Fibroblast of peridontal ligament (primary cell): ENCODE data around the gene TMCO6.
"Not testable (repeated sequence)": the region's sequence is repeated elsewhere in the genome, so short reads cannot be mapped to it uniquely, and the experiment has no call there.

Experiments used
- DNase-seq: peaks from one replicate; pipeline ENCODE4 v3.0.0-alpha.2; 2010; ENCODE audit errors: extremely low read depth

TMCO6 gene

DNA sequence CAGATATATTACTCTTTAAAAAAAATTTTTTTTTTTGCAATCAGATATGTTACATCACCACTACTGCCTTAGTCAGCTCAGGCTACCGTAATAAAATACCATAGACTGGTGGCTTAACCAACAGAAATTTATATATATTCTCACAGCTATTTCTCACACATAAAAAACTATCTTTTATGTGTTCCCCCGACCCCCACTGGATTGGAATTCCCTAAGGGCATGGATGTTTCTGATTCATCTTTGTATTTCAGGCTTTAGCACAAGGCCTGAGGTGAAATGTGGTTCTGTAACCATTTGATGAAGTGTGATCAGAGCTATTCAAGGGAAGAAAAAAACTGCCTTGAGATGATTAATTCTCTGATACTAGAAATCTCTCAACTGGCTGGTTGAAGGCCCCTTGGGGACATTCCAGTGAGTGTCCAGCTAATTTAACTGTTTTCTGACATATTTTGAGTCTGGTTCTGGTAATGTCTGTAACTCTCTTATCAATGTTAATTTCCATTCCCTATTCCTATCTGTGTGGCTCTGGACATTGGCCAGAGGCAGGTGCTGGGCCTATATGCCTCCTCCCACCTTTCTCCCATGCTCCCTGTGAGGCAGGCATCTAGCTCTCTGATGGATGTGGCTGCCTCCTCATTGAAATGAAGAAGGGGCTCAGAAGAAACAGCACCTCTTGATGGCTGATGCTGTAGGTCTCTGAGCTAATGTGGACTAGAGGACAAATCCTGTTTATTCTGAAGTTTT, 8.8 kb upstream of the TMCO6 start:
- DNase-seq = no peak

GRCh38 chr5:140631036-140631417, 8.2 kb upstream of the TMCO6 start:
- no peak for DNase-seq

GRCh38 chr5:140631831-140632365, 7.4 kb upstream of the TMCO6 start:
- no peak for DNase-seq

GRCh38 chr5:140632366-140633020, 6.8 kb upstream of the TMCO6 start:
- peak; percentile 36 for DNase-seq

DNA sequence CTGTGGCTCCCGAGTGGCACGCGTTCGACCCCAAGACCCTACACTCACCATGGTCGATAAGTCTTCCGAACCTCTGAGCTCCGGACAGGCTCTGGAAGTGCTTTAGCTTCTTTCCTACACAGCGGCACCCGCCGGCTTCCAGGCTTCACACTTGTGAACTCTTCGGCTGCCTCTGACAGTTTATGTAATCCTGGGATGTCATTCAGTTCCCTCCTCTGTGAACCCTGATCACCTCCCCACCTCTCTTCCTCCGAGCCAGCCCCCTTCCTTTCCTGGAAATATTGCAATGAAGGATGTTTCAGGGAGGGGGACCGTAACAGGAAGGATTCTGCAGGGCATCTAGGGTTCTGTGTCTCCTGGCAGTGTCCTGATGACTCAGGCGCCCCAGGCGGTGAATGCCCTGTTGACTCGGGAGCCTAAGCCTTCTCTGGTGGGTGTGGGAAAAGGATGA, 6.2 kb upstream of the TMCO6 start, which contains the start of gene CD14:
Gene CD14, minus strand, starts transcription at position 155 of the 451 bp plus-strand sequence. Its CDS starts 104 bp downstream, at position 51.
- DNase-seq = peak; percentile 34

DNA sequence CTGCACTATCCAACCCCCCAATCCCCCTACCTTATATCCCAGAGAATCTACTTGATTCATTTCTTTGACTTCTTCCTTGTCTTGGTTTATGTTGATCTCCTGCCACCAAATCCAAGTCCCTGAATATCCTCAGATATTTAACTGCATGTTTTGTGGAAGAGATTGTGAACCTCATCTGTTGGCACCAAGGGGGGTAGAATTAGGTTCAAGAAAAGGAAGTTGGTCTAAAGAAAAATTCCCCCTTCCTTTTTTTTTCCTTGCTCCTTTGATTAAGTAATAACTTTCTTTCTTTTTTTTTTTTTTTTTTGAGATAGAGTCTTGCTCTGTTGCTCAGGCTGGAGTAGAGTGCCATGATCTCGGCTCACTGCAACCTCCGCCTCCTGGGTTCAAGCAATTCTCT, 5.8 kb upstream of the TMCO6 start:
- no peak for DNase-seq

- no peak for DNase-seq
Measured at GRCh38 chr5:140634103-140634502, 5.1 kb upstream of the TMCO6 start.

GRCh38 chr5:140635291-140636257, 3.7 kb upstream of the TMCO6 start:
- DNase-seq = no peak

DNA sequence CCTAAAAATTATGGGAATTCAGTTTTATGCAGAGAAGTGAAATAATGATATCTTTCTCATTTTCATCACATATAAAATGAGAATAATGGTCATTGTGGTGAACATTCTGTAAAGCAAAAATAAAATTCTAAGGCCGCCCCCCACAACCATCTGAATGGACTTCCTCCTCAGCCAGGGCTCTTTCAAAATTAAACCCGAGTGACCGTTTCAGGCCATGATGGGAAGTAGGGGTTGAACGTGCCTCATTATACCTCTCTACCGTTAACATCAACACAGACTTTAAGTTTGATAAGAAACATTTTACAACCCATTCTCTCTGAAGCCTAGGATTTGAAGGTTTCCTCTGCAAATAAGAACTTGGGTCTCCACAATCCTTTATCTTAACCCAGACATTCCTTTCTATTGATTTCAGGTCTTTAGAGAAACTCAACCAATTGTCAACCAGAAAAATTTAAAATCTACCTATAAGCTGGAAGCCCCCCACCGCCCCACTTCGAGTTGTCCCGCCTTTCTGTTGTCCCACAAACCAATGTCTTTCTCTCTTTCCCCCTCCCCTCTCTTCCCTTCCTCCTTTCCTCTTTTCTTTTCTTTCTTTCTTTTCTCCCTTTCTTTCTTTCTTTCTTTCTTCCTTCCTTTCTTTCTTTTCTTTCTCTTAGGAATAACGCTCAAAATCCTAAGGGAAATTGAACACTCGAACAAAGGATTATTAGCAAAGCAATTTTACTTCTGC, 1.7 kb upstream of the TMCO6 start:
- DNase-seq = no peak

- not testable (repeated sequence) for DNase-seq
Measured at GRCh38 chr5:140638898-140639147, 428 bp upstream of the TMCO6 start.

GRCh38 chr5:140641716-140642115, 2.5 kb downstream of the TMCO6 start:
- DNase-seq = no peak

DNA sequence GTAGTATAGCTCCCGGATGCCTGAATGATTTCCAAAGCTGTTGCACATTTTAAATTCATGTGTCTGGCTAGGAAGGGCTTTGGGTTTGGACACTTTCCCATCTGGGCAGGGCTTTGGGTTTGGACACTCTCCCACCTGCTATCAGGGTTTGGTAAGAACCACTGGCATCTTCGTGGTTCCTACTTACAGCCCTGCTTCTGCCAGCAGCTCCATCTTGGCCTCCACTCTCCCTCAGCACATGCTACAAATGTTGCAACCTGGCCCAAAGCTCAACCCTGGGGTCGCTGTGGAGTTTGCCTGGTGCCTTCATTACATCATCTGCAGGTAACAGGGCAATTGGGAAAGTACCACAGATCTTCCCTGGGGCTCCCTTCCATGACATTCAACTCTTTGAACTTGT, 3.5 kb downstream of the TMCO6 start:
- DNase-seq = peak; percentile 94

- DNase-seq = peak; percentile 16
Measured at GRCh38 chr5:140647042-140647419, 7.8 kb downstream of the TMCO6 start.

- DNase-seq = no peak
Measured at GRCh38 chr5:140658870-140659269, 19.6 kb downstream of the TMCO6 start.

- DNase-seq = not testable (repeated sequence)
Measured at GRCh38 chr5:140660371-140660770, 21.1 kb downstream of the TMCO6 start.

DNA sequence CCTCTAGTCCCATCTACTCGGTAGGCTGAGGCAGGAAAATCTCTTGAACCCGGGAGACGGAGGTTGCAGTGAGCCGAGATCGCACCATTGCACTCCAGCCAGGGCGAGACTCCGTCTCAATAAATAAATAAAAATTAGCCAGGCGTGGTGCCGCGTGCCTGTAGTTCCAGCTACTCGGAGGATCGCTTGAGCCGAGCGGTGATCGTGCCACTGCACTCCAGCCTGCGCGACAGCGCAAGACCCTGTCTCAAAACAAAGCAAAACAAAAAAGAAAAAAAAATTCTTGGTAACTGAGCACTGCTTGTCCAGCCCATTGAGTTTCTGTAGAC, 24.7 kb downstream of the TMCO6 start:
- DNase-seq = no peak

- peak; percentile 83 for DNase-seq
Measured at GRCh38 chr5:140664359-140665119, 25.3 kb downstream of the TMCO6 start, which contains the start of gene WDR55. WDR55 (plus strand) TSS chr5:140664904; CDS start chr5:140664913, 9 bp downstream.

DNA sequence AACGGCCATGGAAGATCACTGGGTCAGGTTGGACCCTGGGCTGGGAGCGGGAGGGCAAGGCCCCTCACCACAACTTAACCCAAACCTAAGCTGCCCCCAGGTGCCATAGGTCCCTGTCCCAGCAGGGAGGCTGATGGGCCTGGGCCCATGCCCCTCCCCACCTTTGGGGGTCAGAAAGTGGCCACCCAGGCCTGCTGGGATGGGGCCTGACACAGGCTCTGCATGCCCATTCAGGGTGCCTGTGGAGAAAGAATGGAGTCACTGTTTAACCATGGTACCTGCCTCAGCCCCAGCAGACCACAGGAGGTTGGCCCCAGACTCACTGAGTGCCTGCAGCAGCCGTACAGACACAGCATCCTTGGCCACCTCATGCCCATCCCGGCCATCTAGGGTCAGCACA, 31.8 kb downstream of the TMCO6 start:
- DNase-seq = not testable (repeated sequence)

DNA sequence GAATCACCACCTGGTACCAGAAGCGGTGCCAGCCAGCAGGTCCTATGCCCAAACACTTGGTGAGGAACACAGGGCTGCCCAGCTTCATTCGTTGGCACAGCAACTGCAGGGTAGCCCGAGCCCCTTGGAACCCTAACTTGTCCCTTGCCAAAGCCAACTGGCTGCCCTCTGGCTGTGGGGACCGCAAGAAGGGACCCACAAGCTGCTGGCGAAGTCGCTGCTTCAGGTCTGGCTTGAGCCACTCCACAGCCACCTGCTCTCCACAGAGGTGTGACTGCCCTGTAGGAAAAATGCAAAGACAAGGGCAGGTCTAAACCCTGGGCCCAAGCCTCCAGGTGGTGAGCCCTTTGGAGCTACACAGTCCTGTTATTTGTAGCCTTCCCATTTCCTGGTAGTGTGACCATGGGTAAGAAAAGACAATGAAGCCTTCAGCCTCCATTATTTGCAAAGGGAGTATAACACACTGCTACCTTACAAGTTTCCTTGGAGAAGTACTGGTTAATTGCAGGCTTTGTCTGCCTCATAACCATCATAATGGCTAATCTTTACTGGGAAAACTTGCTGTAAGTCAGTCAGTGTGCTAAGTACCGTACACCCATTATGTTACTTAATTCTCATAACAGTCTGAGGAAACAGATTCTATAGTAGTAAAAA, 32.3 kb downstream of the TMCO6 start:
- DNase-seq = no peak
